HS-27A (cell line): Measurements from ENCODE around the gene C11orf71.

Experiments used
- DNase-seq: peaks from one replicate; pipeline ENCODE4 v3.0.0-alpha.2; 2012; ENCODE audit warnings: low read depth, missing footprints

C11orf71 gene

DNA sequence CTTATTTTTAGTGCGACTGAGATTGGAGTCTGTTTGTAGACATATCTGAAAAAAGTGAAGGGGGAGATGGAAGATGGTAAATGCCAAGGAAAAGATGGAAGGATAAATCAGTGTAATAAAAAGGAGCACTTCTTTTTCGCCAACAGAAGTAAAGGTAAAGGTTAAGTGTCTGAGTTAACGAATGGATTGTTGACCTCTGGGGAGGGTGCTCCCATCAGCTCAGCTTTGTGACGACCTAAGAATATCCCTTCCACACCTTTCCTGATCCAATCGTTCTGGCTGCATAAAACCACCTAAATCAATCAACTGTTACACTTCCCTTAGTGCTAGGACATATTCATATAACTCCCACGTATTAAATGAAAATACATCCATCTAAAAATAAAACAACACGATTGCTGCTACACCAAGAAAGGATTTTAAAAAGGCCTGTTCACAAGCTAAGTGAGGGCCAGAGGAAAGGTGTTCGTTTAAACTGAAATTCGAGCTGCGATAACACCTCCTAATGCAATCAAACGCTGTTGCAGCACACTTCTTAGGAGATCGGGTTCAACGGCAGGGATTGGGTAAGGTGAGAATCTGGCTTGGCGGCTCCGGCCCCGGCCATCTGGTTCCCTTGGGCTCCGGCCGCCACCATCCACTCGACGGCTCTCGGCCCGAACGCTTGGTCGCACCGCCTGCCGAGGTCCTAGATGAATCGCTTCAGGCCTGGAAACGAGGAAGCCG lies 658 bp downstream of the C11orf71 start:
- DNase-seq: no peak

DNA sequence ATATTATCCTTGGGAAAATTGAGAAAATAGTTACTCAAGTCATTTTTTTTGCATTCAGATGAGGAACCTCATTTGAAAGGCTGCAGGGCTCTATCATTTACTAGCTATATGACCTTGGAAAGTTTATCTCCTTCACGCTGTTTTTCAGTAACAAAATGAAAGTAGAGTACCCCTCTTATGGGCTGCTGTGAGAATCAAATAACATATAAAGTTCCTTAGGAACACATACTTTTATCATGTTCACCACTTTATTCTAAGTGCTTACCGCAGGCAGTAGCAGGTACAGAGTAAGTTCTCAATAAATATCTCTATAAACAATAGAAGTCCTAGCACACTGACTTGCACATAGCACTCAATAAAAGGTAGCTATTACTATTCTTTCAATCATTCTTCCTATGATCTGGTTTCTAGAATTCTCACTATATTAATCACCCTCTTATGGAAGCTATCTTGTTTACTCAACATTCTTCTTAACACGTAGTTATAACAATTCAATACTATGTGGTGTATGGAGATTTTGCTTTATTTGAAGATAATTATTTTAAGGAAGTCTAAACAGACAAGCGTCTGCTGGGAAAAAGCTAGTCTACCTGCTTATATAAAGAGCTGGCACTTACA lies 1.9 kb downstream of the C11orf71 start:
- no peak for DNase-seq

DNA sequence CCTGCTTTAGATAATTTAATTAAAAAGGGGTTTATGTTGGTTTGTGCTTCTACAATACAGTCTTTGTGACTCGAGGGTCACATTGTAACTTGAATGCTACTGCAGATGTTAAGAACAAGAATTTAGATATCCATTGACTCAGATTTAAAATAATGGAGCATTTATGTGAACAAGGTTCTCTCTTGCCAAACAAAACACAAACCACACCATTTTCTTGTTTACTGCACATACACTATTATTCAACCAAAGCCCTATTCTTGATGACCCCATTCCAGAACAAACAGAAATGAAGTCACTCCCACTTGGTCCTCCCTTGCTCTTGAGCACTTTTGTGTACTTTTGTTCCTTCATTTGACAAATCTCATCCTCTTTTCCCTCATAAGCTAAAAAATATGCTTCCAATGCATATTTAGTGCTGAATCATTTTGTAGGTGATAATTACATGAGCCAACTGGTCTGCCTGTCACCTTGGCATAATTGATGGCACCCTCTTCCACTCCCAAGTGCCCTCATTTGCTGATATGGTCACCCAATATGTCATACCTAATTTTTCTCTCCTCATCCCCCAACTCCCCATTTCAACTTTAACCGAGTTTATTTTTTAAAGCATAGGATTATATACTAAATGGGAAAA lies 2.8 kb downstream of the C11orf71 start:
- DNase-seq: no peak

DNA sequence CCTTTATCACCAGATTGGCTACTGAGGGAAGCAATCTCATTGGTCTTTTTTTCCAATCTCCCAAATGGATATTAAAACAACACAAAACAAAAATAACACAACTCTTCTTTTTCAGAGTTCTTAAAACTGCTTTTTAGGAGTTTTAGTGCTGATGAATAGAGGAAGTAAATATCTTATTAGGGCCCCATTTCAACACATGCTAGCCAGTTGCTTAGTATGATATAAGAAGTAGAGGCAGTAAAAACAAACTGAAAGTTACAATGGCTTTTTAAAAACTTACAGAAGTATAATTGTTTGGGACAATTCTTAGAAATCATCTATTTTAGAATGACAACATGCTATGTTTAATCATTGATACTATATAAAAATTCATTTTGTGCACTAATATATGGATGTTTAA lies 3.4 kb downstream of the C11orf71 start:
- no peak for DNase-seq

DNA sequence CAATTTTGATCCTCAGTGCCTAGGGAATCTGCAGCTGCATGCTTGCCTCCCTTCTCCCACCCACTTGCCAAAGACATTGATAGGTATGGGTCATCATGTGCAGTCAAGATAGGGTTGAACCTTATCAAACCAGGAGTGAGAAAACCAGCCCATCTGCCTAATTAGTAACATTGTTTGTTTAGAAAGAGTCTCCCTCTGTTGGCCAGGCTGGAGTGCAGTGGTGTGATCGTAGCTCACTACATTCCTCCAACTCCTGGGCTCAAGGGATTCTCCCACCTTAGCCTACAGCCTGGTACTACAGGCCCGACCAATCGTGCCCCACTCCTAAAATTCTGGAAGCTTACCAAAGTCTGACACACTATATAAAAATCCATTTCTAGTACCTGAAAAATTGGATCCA lies 4.6 kb downstream of the C11orf71 start:
- DNase-seq: no peak

DNA sequence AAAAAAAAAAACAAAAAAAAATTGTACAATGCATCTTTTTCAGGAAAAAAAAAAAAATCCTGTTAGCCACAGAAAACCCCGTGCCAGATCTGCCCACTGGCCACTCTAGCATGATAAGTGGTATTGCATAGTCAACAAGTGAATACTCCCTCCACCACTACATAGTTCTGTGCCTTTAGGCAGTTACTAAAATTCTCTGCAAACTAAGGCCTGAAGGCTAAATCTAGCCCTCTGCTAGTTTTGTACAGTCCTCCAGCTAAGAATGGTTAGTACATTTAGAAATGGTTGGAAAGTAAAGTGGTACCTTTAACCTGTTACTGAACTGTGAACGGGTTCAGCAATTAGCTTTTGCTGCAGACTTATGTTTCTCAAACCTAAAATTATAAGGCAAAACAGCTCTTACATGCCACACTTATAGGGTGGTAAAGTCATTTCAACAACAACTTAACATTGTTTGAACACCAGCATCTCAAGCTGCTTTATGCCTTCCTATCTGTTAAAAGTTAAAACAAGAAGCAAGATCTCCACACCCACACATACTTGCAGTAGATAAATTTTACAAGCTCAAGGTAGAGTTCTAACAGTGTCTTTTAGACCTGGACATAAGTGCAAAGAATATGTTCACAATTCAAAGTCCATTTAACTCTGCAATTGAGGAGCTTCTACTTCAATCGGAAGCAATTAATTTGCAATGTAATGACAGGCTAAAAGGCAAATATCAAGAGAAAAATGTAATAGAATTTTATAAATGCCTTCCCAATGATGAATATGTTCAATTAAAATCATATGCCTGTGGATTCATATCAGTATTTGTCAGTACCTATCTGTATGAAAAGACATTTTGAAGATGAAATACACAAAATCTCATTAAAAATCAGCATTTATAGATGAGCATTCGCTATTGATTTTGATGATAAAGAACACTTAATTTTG lies 7.3 kb downstream of the C11orf71 start:
- no peak for DNase-seq

DNA sequence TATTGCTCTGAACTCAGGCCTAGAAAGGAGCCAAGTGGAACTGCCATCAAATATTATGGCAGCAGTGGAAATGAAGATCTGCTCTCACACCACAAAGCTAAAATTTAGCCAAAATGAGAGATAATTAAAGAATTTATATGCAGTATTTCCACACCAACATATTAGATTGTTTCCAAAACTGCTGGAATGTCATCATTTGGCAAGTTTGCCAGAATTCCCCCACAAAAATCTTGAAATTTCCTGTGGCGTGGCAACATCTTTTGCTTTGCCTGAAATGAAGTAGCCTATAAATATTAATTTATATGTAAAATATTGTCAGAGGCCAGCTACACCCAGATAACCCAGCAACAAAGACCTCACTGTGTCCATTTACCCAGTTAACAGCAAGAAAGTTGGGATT lies 13.8 kb downstream of the C11orf71 start:
- DNase-seq: no peak

DNA sequence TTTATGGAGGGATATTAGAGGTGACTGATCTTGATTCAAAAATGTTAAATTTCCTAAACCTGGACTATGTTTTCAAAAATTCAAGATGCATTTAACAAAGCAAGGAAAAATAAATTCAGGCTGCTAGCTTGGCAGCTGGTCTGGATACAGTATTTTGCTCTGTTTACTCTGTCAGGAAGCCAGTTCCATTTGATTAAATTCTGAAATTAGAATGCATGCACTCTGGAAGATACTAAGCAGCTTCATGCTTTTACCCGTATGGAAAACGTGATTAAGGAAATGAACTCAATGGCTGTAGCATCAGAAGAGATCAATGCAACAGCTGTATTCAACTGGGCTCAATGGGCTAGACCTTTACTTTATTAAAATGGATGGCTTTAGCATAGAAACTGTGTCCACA lies 14.2 kb downstream of the C11orf71 start:
- no peak for DNase-seq

DNA sequence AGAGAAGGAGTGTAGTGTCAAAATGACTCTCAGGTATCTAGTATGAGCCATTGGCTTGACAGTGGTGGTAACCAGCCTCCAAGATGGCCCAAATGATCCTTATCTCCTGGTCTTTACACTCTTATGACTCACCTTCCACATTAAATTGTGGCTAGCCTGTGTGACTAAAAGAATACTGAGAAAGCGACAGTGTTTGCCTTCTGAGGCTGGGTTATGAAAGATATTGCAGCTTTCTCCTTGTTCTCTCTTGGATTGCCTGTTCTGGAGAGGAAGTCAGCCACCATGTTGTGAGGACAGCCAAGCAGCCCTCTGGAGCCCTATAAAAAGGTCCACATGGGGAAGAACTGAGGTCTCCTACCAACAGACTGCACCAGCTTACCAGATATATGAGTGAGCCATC lies 15.8 kb downstream of the C11orf71 start:
- no peak for DNase-seq

DNA sequence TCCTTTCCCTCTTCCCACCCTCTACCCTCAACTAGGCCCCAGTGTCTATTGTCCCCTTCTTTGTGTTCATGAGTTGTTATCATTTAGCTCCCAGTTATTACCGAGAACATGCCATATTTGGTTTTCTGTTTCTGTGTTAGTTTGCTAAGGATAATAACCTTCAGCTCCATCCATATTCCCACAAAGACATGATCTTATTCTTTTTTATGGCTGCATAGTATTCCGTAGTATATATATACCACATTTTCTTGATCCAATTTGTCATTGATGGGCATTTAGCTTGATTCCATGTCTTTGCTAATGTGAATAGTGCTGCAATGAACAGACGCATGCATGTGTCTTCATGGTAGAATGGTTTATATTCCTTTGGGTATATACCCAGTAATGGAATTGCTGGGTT lies 17.8 kb downstream of the C11orf71 start:
- no peak for DNase-seq

DNA sequence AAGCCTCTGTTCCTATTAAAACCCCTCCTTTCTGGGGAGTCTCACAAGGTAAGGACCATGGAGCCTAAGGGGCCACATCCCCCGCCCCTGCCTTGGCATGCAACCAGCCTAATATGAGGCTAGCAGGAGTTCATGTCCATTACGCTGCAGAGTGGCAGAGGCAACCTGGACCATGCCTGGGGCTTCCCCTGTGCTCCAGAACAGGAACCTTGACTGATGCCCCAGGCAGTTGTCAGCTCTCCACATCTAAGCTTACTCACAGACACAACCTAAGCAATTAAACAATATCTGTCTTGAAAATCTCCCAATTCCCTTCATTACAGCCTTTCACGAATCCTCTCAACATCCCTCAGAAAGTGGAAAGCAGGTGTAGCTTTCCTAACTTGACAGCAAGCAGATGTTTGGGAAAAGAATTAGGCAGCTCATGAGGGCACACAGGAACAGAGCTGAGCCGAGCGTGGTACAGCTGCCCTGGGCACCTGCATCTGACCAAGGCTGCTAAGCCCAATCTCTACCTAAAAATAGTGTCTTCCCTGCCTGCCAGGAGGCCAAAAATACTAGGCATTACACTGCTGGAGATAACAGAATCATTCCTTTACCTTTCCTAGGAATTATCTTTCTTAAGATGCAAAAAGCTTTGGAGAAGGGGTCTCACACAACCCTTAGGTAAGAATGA lies 20.8 kb downstream of the C11orf71 start:
- no peak for DNase-seq

DNA sequence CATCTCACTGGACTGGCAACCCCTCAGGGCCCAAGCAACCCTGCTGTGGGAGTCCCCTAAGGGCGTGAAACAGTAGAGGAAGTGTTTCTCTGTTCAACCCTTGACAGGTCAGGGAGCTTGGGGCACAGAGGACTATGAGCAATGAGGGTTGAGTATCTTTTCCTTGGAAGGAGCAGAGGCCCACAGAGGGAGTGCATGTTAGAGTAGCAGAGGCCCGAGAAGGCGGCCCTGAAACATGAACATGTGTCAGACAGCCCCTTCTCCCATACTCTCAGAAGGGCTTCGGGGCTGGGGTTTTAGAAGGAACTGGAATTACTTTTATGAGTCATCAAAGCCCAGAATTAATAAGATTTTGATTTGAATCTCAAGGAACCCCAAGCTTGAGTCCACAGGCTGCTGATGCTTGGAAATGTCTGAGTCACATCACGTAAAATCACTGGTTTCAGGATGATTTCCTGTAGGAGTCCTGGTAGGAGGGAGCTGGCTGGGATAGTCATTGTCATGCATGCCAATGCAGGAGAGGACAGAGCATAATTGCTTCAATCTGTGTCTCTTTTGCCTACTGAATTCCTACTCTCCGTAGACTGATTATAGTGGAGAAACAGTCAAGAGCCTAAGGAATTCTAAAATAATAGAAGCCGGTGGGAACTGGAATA lies 22.6 kb downstream of the C11orf71 start:
- DNase-seq: no peak

DNA sequence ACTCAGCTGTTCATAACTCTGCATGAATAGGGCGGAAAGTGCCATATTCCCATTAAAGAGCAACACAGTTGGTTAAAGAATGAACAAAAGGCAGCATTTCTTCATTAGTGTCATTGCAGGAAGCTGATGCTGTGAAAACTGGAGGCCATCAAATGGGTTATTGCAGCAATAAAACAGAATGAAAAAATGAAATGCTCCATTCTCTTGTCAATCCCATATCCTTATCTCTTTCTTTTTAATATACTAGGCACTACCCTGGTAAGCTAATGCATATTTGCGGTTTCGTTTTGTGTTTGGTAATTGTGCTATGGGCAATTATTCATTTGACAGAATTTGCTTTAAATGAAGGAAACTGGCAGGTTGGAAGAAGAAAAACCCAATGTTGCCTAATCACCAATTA lies 25.3 kb downstream of the C11orf71 start:
- DNase-seq: no peak

DNA sequence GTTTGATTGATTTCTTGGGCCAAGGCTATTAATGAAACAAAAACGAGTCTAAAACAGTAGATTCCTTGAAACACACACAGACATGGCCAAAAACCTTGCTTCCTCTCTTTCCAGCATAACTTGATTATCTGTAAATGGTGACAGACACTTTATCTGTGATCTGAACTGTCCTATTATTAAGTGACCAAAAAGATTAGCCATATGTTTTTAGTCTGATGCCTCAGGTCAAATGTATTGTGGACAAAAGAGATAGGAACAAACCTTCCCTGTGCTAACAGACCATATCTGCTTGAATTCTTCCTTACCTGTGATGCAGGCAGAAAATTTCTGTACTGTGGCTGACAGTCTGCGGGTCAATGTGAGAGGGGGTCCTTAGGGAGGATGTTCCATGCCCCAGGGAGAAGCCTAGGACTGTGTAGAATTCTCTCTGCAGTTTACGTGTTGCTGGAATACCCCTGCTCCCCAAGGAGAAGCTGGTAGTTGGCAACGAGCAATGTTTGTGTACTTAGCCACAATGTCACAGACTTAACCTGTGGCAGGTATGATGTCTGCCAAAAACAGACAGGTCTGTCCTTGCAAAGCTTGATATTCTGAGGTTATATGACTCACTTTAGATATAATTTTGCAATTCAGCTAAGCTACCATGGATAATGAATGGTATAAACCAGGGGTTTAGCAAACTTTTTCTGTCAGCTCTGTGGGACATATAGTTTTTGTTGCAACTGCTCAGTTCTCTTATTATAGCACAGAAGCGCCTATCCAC lies 31.2 kb downstream of the C11orf71 start:
- DNase-seq: no peak

DNA sequence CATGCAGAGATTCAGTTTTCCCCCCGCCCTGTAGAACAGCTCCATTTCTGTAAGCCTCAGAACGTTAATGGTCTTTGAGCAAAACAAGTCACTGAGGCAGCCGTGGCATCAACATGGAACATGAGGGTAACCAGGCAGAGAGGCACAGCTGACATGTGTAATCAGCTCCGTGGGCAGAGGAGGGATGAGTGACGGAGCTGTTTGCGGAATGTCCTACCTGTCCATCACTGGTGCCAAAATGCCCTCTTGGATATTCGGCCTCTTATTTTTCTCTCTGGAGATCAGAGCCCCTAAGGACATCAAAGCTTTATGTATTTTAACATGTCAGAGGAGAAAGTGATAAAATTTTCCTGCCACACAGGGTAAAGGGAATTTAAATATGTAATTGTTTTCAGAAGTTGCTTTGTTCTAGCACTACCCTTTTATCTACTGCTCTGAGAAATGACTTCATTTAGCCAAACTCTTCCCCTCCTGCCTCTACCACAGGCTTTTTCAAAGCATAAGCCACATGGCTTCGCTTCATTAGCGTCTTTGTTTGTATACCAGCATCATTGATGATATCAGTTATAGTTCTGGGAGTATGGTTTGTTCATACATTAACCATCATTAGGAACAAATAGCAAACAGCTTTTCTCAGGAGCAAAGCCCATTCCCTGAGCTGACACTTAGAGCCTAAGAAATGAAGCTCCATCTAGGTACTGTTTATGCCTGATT lies 32.9 kb downstream of the C11orf71 start:
- DNase-seq: no peak

DNA sequence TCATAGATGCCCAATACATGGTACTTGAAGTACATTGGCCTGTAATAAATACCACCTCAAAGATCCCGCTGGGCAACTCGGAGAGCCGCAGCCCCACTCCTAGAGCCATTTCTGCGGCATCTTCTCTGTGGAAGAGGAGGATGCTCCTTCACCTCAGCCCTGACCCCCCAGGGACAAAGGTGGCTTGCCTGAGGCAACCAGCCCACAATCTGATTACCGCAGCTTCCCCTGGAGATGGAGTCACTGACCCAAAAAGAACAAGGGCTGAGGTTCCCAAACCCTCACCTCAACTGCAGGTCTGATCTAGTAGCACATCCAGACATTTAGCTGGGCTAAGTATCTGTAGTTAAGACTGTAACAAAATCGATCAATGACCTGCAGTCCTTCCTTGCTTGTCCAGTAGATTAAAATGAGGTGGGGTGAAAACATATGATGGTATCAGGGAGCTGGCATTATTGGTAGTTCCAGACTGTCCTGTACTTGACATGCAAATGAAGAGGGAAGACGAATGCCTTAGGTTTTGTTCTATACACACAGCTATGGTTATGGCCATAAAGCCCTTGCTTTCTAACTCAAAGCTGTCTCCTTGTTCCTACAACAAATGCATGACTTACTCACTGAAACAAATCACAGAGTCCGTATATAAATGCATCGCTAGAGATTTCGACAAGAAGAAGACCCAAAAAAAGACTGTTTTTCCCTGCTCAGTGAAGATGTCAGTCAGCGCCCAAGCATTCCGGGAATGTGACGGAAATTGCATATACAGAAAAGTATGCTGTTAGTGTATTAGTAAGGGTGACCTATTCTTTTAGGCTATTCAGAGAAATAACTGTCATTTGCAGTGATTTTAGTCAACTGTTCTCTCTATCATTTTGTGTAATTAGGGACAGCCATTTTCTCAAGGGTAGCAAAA lies 33.7 kb downstream of the C11orf71 start:
- DNase-seq: peak; percentile 76

DNA sequence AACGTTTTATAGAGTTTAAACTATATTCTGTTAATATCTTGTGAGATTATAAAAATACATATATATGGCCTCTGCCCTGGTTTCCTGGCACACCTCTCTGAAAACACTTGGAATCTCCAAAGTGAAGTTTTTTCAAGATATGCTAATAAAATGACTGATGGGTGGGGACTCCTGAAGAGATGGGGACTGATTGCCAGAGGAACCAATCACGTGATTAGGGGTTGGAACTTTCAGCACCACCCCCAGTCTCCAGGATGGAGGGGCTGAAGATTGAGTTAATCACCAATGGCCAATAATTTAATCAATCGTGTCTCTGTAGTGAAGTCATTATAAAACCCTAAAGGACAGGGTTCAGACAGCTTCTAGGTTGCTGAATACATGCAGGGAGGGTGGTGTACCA lies 37.4 kb downstream of the C11orf71 start:
- no peak for DNase-seq

DNA sequence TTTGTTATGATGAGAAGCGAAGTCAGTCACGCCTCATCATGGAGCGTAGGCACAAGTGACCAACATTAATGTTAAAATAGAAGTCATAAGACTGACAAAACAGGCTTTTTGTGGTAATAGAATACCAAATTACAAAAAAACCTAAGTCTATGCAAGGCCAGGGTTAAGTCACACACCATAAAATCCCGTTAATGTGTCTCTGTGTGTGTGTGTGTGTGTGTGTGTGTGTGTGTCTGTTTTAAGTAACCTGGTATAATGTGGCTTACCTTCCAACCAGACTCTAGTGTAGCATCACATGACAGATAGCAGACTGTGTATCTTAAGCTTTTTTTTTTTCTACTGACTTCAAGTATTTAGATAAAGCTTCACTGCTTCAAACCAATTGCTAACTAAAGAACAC lies 38.0 kb downstream of the C11orf71 start:
- DNase-seq: no peak

DNA sequence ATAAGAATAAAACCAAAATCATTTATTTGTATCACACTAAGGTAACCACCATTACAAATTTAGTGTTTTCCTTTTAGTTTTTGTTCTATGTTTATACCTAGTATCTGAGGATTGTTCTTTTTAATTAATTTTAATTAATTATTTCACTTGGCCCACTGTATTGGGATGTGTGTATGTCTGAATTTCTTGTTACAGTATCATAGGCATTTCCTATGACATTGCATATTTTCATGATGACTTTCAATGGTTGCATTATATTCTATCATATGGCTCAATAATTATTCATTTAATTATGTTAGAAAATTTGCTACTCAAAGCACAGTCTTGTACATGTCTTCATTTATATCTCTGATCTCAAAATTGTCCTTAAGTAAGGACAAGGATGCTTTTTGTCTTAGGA lies 41.0 kb downstream of the C11orf71 start:
- no peak for DNase-seq
